K562 (cell line): ENCODE results near the gene TSSK2. TPM values are rescaled to one million over a fixed set of nuclear protein-coding genes. Genes with fewer than 3 reads are reported as not detected.

Source experiments
- CTBP1 ChIP-seq: fragments of 450-650 bp; IDR thresholded peaks from 2 replicates; pipeline ENCODE4 v1.6.1; 2016; ENCODE audit warnings: borderline replicate concordance
- HINFP ChIP-seq: fragments of 450-650 bp; conservative IDR thresholded peaks from 2 replicates; pipeline ENCODE4 v1.6.1; 2016; ENCODE audit warnings: missing genetic modification characterization, low read depth, mild to moderate bottlenecking, control low read depth, missing compliant biosample characterization
- PBX2 ChIP-seq, 2 experiments: IDR thresholded peaks in 1 of 2; conservative IDR thresholded peaks in 1 of 2; 2 replicates each; pipeline ENCODE4 v1.6.1; 2016; ENCODE audit warnings: low read depth in 2 of 2, mild to moderate bottlenecking in 1 of 2, missing compliant biosample characterization in 1 of 2, missing genetic modification characterization in 1 of 2, moderate library complexity in 1 of 2
- ZNF280B ChIP-seq: fragments of 250-450 bp; sonication (Bioruptor Pico); IDR thresholded peaks from 2 replicates; pipeline ENCODE4 v1.5.1; 2021; ENCODE audit warnings: mild to moderate bottlenecking
- ZNF318 ChIP-seq, 2 experiments: fragments of 450-650 bp; IDR thresholded peaks; 2 replicates each; pipeline ENCODE4 v1.6.1; 2016; ENCODE audit warnings: mild to moderate bottlenecking in 2 of 2, borderline replicate concordance in 1 of 2, low read depth in 1 of 2, moderate library complexity in 1 of 2
- ZNF696 ChIP-seq: fragments of 250-450 bp; sonication (Bioruptor Pico); conservative IDR thresholded peaks from 2 replicates; pipeline ENCODE4 v1.4.0; 2020; ENCODE audit warnings: mild to moderate bottlenecking, moderate library complexity
- polyA plus RNA-seq, 8 experiments: library from polyadenylated mRNA; depleted of rRNA in 4 of 8; stranded (reverse) in 5 of 8; unstranded in 3 of 8; fragments of >200 nt; fragmentation: Nextera tagmentation in 2 of 8; fragmentation: Illumina TruSeq in 1 of 8; extraction: Ambion mirVana in 2 of 8; extraction: Trizol in 1 of 8; gene quantifications; 2 replicates each; pipeline versions ENCODE4 v1.2.1 to v1.2.3, GENCODE V29; 2011 to 2014; ENCODE audit warnings: inconsistent platforms in 1 of 8, missing spikeins in 1 of 8
- total RNA-seq, 7 experiments: library from RNA; depleted of rRNA in 6 of 7; stranded (reverse); fragments of >200 nt in 6 of 7; fragmentation: Illumina TruSeq in 2 of 7; extraction: Trizol in 2 of 7; gene quantifications; 2 replicates each; pipeline versions ENCODE4 v1.2.1 to v1.2.3, GENCODE V29; 2011 to 2021; ENCODE audit warnings: low replicate concordance in 1 of 7

Gene TSSK2
- total and polyA plus RNA-seq, 9 of the 15 experiments (the other 6 are each of a cell fraction or from before 2014, with no cell fraction given) = 0.04 TPM; not detected in 8

GRCh38 chr22:19178657-19179496 is 47.8 kb downstream of the TSSK2 start, which contains the start of gene SLC25A1 (continued):
- TF ChIP-seq ZNF318 (IDR thresholded peaks at IDR 0.05; ENCODE audit: borderline replicate concordance in 1 of 2, low read depth in 1 of 2) (no peak), CTBP1 (no peak), HINFP (tag) (no peak), ZNF696 (CRISPR knock-in tag) (no peak), ZNF280B (CRISPR knock-in tag) (0 out of 2 replicates have a peak, but pooled peaks have one; percentile 63), PBX2 (CRISPR knock-in tag; IDR thresholded peaks at IDR 0.05; ENCODE audit: low read depth) (no peak), PBX2 (tag; conservative IDR thresholded peaks at IDR 0.05; ENCODE audit: low read depth) (no peak)
